Measurements from ENCODE around the gene XDH.

GRCh38 chr2:31329081-31329625 is 85.4 kb downstream of the XDH start:
- TF ChIP-seq CTCF (IDR thresholded peaks at IDR 0.05; ENCODE audit: insufficient read depth, low read length) = no peak
- TF ChIP-seq REST (IDR thresholded peaks at IDR 0.05; ENCODE audit: insufficient replicate concordance, low read depth) = no peak

Data from HL-60 (cell line).